Measurements from ENCODE around the gene PITX1. TPM values are rescaled to one million over a fixed set of nuclear protein-coding genes. Genes with fewer than 3 reads are reported as not detected.
"Not testable (repeated sequence)": the region's sequence is repeated elsewhere in the genome, so short reads cannot be mapped to it uniquely, and the experiment has no call there.

The PITX1 gene
- total RNA-seq, 1 donor from 2014 or later: not detected

DNA sequence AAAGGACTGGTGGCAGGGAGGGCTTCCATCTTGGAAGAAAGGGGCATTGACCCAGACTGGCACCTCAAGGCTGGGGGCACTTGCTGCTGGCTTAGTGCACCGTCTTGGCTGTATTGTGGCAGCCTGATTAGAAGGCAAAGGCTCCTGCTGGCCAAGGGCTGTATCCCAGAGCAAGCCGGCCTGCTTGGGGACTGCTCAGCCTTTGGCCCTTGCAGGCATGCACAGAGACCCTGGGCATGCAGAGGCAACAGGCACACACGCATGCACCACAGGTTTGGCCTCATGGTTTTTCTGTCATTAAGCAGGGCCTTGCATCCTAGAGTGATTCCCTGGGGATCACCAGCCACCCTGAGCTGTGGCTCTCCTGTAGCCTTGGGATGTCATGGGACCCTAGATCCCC lies 29.0 kb downstream of the PITX1 start:
- H3K4me1 Mint-ChIP-seq: no peaks in the 10 kb centered on the region
- H3K27me3 Mint-ChIP-seq: peaks cover 8% of the 10 kb centered on the region
- H3K27ac Mint-ChIP-seq: no peak overlapping the region
- H3K9me3 Mint-ChIP-seq: no peaks in the 10 kb centered on the region
- POLR2A ChIA-PET: no interaction called here
- TF ChIP-seq, protein P1, sequence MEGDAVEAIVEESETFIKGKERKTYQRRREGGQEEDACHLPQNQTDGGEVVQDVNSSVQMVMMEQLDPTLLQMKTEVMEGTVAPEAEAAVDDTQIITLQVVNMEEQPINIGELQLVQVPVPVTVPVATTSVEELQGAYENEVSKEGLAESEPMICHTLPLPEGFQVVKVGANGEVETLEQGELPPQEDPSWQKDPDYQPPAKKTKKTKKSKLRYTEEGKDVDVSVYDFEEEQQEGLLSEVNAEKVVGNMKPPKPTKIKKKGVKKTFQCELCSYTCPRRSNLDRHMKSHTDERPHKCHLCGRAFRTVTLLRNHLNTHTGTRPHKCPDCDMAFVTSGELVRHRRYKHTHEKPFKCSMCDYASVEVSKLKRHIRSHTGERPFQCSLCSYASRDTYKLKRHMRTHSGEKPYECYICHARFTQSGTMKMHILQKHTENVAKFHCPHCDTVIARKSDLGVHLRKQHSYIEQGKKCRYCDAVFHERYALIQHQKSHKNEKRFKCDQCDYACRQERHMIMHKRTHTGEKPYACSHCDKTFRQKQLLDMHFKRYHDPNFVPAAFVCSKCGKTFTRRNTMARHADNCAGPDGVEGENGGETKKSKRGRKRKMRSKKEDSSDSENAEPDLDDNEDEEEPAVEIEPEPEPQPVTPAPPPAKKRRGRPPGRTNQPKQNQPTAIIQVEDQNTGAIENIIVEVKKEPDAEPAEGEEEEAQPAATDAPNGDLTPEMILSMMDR (IDR thresholded peaks at IDR 0.05): no peak
- CTCF ChIA-PET: no interaction called here
- H3K4me3 Mint-ChIP-seq: no peak overlapping the region
- DNase-seq (no peak), ATAC-seq (ENCODE audit: low read depth) (no peak)
- H3K36me3 Mint-ChIP-seq (ENCODE audit: low read depth): no peaks in the 10 kb centered on the region
- intact Hi-C loops (cut with micrococcal nuclease): no loop called here

DNA sequence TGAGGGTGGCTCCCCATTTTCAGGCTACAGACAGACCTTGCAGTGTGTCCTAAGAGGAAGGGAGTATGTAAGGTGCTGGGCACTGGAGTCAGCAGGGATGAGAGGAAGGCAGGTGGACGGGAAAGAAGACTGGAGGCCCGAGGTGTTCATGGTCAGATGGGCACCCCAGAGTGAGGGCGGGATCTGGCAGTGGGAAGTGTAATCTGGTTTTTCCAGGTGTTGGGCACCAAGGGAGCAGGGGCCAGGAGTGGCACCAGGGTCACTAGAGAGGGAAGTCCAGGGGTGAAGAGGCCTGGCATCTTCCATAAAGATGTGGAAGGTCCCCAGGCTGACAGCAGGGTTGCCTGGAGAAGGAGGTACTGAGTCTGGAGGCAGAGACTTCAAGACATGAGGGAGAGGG lies 29.7 kb downstream of the PITX1 start:
- intact Hi-C loops (cut with micrococcal nuclease): no loop called here
- ChIA-PET POLR2A (no interaction called here), CTCF (no interaction called here)
- no peak overlapping the region for H3K4me3 Mint-ChIP-seq
- no peak for DNase-seq
- no peaks in the 10 kb centered on the region for H3K9me3 Mint-ChIP-seq
- TF ChIP-seq, protein P1 (IDR thresholded peaks at IDR 0.05): no peak
- no peak overlapping the region for H3K27ac Mint-ChIP-seq
- H3K27me3 Mint-ChIP-seq: peaks cover 8% of the 10 kb centered on the region
- ATAC-seq (ENCODE audit: low read depth): no peak
- H3K36me3 Mint-ChIP-seq (ENCODE audit: low read depth): no peaks in the 10 kb centered on the region
- no peaks in the 10 kb centered on the region for H3K4me1 Mint-ChIP-seq

DNA sequence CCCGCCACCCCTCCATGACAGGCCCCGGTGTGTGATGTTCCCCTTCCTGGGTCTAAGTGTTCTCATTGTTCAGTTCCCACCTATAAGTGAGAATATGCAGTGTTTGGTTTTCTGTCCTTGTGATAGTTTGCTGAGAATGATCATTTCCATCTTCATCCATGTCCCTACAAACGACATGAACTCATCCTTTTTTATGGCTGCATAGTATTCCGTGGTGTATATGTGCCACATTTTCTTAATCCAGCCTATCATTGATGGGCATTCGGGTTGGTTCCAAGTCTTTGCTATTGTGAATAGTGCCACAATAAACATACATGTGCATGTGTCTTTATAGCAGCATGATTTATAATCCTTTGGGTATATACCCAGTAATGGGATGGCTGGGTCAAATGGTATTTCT lies 36.0 kb downstream of the PITX1 start:
- H3K27me3 Mint-ChIP-seq; POLR2A ChIA-PET; H3K4me3 Mint-ChIP-seq; H3K9me3 Mint-ChIP-seq; H3K27ac Mint-ChIP-seq; DNase-seq; ATAC-seq (ENCODE audit: low read depth); intact Hi-C loops (cut with micrococcal nuclease); CTCF ChIA-PET; H3K36me3 Mint-ChIP-seq (ENCODE audit: low read depth): not testable (repeated sequence)
- H3K4me1 Mint-ChIP-seq: peaks cover 20% of the 10 kb centered on the region

DNA sequence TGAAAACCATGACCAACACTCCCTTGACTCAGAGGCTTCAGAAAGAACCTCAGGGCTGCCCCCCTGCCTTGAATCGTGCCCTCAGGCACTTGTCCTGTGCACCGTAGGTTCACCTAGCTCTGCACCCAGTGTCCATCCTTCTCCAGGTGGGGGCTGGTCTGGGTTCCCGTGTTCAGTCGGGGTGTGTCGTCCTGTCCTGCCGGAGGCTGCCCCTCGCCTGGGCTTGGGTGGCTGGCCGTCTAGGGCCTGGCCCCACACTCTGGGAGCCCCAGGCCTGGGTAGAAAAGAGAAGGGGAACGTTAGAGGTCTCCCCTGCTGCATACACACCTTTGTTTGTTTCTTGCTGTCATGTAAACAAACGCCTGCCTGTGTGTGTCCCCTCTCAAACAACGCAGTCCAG lies 37.0 kb downstream of the PITX1 start:
- Mint-ChIP-seq H3K27ac (no peak overlapping the region), H3K27me3 (no peaks in the 10 kb centered on the region), H3K9me3 (no peaks in the 10 kb centered on the region), H3K4me1 (peaks cover 20% of the 10 kb centered on the region), H3K4me3 (no peak overlapping the region), H3K36me3 (ENCODE audit: low read depth) (no peaks in the 10 kb centered on the region)
- ChIA-PET POLR2A (no interaction called here), CTCF (no interaction called here)
- TF ChIP-seq, protein P1 (IDR thresholded peaks at IDR 0.05): no peak
- intact Hi-C loops (cut with micrococcal nuclease): no loop called here
- ATAC-seq (ENCODE audit: low read depth): no peak
- DNase-seq: no peak

DNA sequence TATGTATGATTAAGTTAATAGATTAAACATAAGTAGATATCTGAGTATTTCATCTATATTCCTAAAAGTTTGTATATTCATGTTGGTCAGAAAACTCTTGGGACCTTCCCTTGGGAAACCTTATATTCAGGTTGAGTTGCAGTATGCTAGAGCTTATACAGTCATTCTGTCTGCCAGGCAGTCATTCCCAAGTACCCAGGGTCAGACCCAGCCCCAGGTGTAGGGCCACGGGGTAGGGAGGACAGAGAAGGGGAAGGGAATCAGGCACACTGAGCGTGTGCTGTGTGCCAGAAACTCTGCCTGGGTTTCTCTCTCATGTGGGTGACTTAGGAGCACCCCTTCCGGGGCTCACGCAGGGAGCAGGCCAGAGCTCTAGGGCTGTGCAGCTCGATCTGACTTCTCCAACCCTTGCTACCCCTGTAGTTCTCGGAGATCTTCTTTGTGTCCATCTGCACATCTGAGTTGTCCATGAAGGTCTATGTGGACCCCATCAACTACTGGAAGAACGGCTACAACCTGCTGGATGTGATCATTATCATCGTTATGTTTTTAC lies 38.1 kb downstream of the PITX1 start:
- CTCF ChIA-PET: no interaction called here
- POLR2A ChIA-PET: no interaction called here
- Mint-ChIP-seq H3K36me3 (ENCODE audit: low read depth) (no peaks in the 10 kb centered on the region), H3K4me1 (peaks cover 20% of the 10 kb centered on the region), H3K27me3 (no peaks in the 10 kb centered on the region), H3K9me3 (peaks cover 3% of the 10 kb centered on the region), H3K4me3 (no peak overlapping the region), H3K27ac (no peak overlapping the region)
- ATAC-seq (ENCODE audit: low read depth): no peak
- TF ChIP-seq, protein P1 (IDR thresholded peaks at IDR 0.05): no peak
- DNase-seq: no peak
- intact Hi-C loops (cut with micrococcal nuclease): no loop called here

DNA sequence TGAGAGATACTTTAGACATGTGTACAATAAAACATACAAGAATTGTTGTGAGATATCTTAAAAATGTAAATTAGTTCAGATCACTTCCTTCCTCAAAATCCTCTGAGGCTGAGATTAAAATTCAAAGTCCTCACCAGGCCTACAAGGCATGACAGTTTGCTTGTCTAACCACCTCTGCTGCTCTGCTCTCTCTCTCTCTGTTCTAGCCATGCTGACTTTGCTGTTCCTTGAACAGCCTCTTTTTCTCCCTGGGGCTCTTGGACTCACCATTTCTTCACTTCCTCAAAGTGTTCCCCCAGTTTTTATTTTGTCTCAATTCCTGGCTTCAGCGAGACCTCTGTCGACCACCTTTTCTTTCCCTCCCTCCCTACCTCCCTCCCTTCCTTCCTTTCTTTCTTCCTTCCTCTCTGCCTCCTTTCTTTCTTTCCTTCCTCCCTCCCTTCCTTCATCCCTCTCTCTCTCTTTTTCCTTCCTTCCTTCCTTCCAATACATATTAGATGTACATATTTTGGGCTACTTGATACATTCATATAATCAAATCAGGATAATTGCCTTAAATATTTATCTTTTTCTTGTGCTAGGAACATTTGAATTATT lies 39.4 kb downstream of the PITX1 start:
- H3K27ac Mint-ChIP-seq: no peak overlapping the region
- intact Hi-C loops (cut with micrococcal nuclease): no loop called here
- H3K36me3 Mint-ChIP-seq (ENCODE audit: low read depth): no peaks in the 10 kb centered on the region
- peaks cover 4% of the 10 kb centered on the region for H3K9me3 Mint-ChIP-seq
- CTCF ChIA-PET: no interaction called here
- no peak for DNase-seq
- POLR2A ChIA-PET: no interaction called here
- H3K4me3 Mint-ChIP-seq: peak overlapping the region; percentile 8
- H3K27me3 Mint-ChIP-seq: no peaks in the 10 kb centered on the region
- ATAC-seq (ENCODE audit: low read depth): peak; percentile 45
- TF ChIP-seq, protein P1 (IDR thresholded peaks at IDR 0.05): no peak
- peaks cover 20% of the 10 kb centered on the region for H3K4me1 Mint-ChIP-seq

Data from activated B cell treated with CpG ODN at 0.5 μM for 24 hours (primary cell).